ENCODE results near the gene PEDS1.
A peak's percentile ranks its signal among the peaks of the same experiment; 100 is the strongest.

The PEDS1 gene

DNA sequence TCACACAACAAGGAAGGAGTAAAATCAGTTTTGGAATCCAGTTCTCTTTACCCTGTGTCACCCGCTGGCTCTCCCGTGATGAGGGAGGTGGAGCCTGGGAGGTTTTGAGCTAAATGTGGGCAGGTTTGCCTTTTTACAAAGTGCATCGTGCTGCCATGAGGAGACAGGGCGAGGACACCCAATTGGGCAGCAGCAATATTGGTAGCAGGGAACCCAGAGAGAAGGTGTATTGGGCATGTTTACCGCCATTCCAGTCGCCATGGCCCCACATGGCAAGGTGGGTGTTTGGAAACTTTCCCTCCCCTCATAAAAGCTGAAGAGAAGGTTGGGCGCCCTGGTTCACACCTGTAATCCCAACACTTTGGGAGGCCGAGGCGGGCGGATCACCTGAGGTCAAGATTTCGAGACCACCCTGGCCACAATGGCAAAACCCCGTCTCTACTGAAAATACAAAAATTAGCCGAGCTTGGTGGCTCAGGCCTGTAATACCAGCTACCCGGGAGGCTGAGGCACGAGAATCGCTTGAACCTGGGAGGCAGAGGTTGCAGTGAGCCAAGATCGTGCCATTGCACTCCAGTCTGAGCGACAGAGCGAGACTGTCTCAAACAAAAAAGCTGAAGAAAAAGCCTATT lies 37.0 kb downstream of the PEDS1 start:
- Histone ChIP-seq H3K27me3 (replicated peaks) (no peaks in the 10 kb centered on the region), H3K36me3 (replicated peaks) (peaks cover 3% of the 10 kb centered on the region), H3K4me3 (ENCODE audit: low read depth, low read length) (no peak overlapping the region), H3K27ac (peak overlapping the region; percentile 39)
- in situ Hi-C loops (cut with HindIII; ENCODE audit: low pct_ligation_motif_present, low sequenced_read_pairs): no loop called here
- TF ChIP-seq, protein P1, sequence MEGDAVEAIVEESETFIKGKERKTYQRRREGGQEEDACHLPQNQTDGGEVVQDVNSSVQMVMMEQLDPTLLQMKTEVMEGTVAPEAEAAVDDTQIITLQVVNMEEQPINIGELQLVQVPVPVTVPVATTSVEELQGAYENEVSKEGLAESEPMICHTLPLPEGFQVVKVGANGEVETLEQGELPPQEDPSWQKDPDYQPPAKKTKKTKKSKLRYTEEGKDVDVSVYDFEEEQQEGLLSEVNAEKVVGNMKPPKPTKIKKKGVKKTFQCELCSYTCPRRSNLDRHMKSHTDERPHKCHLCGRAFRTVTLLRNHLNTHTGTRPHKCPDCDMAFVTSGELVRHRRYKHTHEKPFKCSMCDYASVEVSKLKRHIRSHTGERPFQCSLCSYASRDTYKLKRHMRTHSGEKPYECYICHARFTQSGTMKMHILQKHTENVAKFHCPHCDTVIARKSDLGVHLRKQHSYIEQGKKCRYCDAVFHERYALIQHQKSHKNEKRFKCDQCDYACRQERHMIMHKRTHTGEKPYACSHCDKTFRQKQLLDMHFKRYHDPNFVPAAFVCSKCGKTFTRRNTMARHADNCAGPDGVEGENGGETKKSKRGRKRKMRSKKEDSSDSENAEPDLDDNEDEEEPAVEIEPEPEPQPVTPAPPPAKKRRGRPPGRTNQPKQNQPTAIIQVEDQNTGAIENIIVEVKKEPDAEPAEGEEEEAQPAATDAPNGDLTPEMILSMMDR (IDR thresholded peaks at IDR 0.05; ENCODE audit: low read depth, low read length, missing control alignments): no peak
- no peak for DNase-seq

DNA sequence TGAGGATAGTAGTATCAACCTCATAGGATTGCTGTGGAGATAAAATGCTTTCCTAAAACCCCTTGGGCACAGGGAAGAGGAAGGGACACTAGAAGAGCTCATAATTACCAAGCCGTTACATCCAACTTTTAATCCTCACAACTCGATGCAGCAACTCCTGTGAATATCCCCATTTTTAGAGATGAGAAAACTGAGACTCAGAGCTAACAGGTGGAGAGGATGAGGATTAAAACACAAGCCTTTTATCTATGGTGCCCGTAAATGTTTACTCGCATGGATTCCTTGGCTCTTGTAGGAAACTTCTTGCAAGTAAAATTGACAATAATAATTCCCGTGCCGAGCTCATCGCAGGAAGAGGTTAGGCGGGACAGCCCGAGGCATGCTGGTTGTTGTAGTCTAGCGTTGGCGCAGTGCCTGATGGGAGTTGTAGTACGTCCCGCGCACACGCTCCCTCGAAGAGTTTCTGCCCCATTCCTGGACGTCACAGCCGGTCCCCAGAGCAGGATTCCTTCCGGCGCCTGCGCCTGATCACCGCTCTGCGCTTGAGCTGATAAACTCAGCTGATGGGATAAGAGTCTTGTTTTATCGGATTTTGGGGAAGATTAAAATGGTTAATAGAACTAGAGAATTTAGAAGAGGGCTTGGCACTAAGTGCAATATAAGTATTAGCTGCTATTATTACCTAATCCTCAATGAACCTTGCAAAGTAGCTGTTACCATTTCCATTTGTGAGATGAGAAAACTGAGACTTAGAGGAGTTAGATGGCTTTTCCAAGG lies 37.7 kb downstream of the PEDS1 start:
- no peaks in the 10 kb centered on the region for H3K27me3 ChIP-seq (replicated peaks)
- in situ Hi-C loops (cut with HindIII; ENCODE audit: low pct_ligation_motif_present, low sequenced_read_pairs): no loop called here
- peak; percentile 95 for DNase-seq
- TF ChIP-seq, protein P1 (IDR thresholded peaks at IDR 0.05; ENCODE audit: low read depth, low read length, missing control alignments): no peak
- H3K27ac ChIP-seq: peak overlapping the region; percentile 43
- H3K36me3 ChIP-seq (replicated peaks): peaks cover 3% of the 10 kb centered on the region
- peak overlapping the region; percentile 64 for H3K4me3 ChIP-seq (ENCODE audit: low read depth, low read length)

DNA sequence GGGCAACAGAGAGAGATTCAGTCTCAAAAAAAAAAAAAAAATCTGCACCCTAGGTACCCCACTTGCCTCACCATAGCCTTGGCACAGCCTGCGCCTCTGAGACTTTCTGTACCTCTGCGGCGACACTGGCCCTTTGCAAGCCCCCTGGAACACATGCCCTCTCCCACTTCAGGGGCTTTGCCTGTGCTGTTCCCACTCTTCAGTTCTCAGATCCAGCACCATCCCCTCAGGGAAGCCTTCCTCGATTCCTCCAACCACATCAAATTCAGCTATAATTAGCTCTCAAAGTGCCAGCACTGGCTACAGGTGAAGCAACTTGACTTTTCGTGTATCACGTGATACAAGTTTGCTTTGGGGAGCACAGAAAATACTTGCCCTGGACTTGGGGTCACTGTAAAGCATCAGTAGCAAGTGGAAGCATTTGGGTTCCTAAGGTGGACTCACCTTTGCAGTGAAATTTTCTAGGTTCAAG lies 38.4 kb downstream of the PEDS1 start:
- H3K36me3 ChIP-seq (replicated peaks): peaks cover 3% of the 10 kb centered on the region
- peak overlapping the region; percentile 64 for H3K4me3 ChIP-seq (ENCODE audit: low read depth, low read length)
- in situ Hi-C loops (cut with HindIII; ENCODE audit: low pct_ligation_motif_present, low sequenced_read_pairs): no loop called here
- TF ChIP-seq, protein P1 (IDR thresholded peaks at IDR 0.05; ENCODE audit: low read depth, low read length, missing control alignments): no peak
- H3K27ac ChIP-seq: peak overlapping the region; percentile 43
- no peaks in the 10 kb centered on the region for H3K27me3 ChIP-seq (replicated peaks)
- DNase-seq: no peak

DNA sequence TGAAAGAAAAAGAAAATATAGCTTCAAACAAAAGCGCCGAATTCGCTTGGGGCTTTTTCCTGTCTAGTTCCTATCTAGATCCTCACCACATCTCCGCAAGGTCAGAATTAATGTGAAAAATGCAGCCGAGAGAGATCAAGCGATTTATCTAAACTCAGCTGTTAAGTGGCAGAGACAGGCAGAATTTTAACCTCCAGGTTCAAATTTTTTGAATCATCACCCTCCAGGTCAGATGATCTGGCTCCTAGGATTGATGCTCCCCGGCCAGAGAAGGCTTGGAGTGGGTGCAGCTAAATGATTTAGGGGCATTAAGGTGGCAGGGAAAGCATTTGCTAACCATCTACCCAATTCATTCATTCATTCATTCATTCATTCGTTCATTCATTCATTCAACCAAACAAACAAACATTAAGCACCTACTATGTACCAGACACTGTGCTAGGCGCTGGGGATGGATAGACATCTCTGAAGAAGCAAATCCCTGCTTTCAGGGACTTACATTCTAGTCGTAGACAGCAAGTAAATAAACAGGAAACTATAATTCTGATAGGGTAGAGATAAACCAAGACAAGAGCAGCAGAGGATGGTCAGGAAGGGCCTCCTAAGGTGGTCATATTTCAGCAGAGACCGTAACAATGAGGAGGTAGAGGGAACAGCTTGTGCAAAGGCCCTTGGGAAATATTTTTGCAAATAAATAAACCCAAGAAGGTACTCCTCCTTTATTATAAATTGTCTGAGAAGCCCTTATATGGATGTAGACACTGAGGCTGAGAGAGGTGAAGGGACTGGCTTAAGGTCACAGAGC lies 39.9 kb downstream of the PEDS1 start:
- in situ Hi-C loops (cut with HindIII; ENCODE audit: low pct_ligation_motif_present, low sequenced_read_pairs): no loop called here
- no peak for DNase-seq
- H3K27ac ChIP-seq: peak overlapping the region; percentile 95
- H3K36me3 ChIP-seq (replicated peaks): peaks cover 3% of the 10 kb centered on the region
- peak overlapping the region; percentile 93 for H3K4me3 ChIP-seq (ENCODE audit: low read depth, low read length)
- no peaks in the 10 kb centered on the region for H3K27me3 ChIP-seq (replicated peaks)
- TF ChIP-seq, protein P1 (IDR thresholded peaks at IDR 0.05; ENCODE audit: low read depth, low read length, missing control alignments): no peak

DNA sequence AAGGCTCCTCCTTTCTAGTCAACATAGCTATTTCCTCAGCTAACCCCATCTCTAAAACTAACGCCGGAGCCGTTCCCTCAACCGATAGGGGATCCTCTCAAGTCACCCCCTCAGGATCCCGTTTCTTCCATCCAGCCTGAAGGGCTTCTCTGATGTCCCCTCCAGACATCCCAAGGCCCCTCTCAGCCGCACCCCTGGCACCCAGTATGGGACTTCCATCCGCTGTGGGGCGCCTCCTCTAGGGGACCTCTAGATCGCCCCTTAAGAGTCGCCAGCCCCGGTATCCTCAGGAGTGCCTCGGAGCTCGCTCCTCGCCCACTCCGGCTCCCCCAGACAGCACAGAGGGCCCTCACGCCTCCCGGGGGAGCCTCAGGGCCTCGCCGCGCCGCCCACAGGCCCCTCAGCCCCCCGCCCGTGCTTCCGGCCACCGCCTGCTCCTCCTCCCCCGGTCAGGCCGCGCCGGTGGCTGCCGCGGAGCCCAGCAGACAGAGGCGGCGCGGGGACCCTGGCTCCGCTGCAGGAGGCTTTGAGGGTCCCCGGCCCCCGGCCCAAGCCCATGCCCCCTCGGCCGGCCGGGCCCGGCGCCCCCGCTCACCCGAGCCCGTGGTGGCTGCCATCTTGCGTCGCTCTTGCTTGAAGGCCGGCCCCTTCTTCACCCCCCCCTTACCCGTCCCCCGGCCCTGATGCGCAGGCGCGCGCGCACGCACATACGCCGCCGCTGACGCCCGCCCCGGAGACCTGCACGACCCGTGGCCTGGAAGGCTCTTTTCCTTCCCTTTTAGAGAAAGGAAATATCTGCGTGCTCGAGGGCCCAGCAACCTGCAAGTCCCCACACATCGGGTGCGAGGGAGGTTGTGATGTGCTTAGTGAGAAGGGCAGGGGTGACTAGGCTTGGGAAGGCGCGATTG lies 40.8 kb downstream of the PEDS1 start, which contains the start of gene UBE2V1:
Gene UBE2V1 (minus strand): TSS at position 639 of the 908 bp plus-strand sequence. CDS start 22 bp downstream, at position 617.
- in situ Hi-C loops (cut with HindIII; ENCODE audit: low pct_ligation_motif_present, low sequenced_read_pairs): no loop called here
- peaks cover 3% of the 10 kb centered on the region for H3K36me3 ChIP-seq (replicated peaks)
- H3K4me3 ChIP-seq (ENCODE audit: low read depth, low read length): peak within 1 kb of the TSS; percentile 93
- TF ChIP-seq, protein P1 (IDR thresholded peaks at IDR 0.05; ENCODE audit: low read depth, low read length, missing control alignments): peak; percentile 60
- H3K27ac ChIP-seq: peak within 1 kb of the TSS; percentile 95
- H3K27me3 ChIP-seq (replicated peaks): no peaks in the 10 kb centered on the region
- peak; percentile 79 for DNase-seq

Measured in brain microvascular endothelial cell (primary cell).